Endothelial cell of umbilical vein (primary cell): ENCODE data around the gene HEATR5B.

ENCODE experiments used
- EZH2 ChIP-seq: IDR thresholded peaks from 2 replicates; pipeline ENCODE4 v1.6.1; 2012; ENCODE audit warnings: borderline replicate concordance, low read depth, mild to moderate bottlenecking, moderate library complexity, low read length, inconsistent platforms; ENCODE audit not compliant: severe bottlenecking
- JUN ChIP-seq: IDR thresholded peaks from 2 replicates; pipeline ENCODE4 v1.6.1; 2011; ENCODE audit warnings: borderline replicate concordance, low read depth; ENCODE audit not compliant: insufficient read length, insufficient read depth
- POLR2A ChIP-seq: IDR thresholded peaks from 2 replicates; pipeline ENCODE4 v1.6.1; 2012; ENCODE audit warnings: low read depth, mild to moderate bottlenecking, control low read depth, low read length
- POLR2AphosphoS5 ChIP-seq: IDR thresholded peaks from 2 replicates; pipeline ENCODE4 v1.6.1; 2012; ENCODE audit warnings: low read depth, mild to moderate bottlenecking, control low read depth, low read length, moderate library complexity; ENCODE audit not compliant: insufficient read depth
- TF ChIP-seq, protein P1 (sequence below), 2 donors: IDR thresholded peaks; 1 replicate in 1 of 2; 2 replicates in 1 of 2; pipeline ENCODE4 v1.5.1; 2011; ENCODE audit warnings: low read length in 2 of 2, mild to moderate bottlenecking in 2 of 2, moderate library complexity in 2 of 2, control low read depth in 1 of 2, inconsistent platforms in 1 of 2, low read depth in 1 of 2; ENCODE audit not compliant: insufficient read depth in 1 of 2; ENCODE audit errors: extremely low read depth in 1 of 2

DNA sequence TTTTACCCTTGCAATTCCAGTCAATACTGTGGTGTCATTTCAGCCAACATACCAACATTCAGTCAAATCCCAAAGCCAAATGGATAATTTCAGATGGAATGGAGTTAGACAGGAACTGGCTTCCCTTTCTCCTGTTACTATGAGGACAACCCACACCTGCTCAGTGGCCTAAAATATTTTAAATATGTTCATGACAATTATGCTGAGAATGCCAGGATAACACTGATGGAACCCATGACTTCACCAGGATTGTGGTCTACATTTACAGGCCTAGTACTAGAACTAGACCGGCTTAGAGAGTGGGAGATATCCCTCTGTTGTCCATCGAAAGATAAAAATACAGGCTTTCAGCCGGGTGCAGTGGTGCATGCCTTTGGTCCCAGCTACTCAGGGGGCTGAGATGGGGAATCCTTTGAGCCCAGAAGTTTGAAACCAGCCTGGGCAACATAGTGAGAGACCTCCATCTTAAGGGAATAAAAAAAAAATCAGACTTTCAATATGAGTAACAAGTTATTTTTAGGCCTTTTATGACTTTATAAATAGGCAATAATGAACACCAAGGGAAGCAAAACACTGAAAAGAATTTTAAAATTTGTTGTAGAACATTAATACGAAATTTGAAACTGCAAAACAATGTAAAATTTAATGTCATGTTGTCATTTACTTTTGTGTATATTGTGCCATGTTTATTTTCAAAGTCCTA lies 14.4 kb upstream of the HEATR5B start:
- TF ChIP-seq, protein P1, sequence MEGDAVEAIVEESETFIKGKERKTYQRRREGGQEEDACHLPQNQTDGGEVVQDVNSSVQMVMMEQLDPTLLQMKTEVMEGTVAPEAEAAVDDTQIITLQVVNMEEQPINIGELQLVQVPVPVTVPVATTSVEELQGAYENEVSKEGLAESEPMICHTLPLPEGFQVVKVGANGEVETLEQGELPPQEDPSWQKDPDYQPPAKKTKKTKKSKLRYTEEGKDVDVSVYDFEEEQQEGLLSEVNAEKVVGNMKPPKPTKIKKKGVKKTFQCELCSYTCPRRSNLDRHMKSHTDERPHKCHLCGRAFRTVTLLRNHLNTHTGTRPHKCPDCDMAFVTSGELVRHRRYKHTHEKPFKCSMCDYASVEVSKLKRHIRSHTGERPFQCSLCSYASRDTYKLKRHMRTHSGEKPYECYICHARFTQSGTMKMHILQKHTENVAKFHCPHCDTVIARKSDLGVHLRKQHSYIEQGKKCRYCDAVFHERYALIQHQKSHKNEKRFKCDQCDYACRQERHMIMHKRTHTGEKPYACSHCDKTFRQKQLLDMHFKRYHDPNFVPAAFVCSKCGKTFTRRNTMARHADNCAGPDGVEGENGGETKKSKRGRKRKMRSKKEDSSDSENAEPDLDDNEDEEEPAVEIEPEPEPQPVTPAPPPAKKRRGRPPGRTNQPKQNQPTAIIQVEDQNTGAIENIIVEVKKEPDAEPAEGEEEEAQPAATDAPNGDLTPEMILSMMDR (IDR thresholded peaks at IDR 0.05; ENCODE audit: extremely low read depth in 1 of 2, insufficient read depth in 1 of 2, low read depth in 1 of 2, low read length in 2 of 2), result no peak
- TF ChIP-seq JUN (no peak), POLR2AphosphoS5 (no peak), POLR2A (no peak), EZH2 (no peak)
